SK-N-SH (cell line): Measurements from ENCODE around the gene ASTE1. TPM values are rescaled to one million over a fixed set of nuclear protein-coding genes. Genes with fewer than 3 reads are reported as not detected.

Source experiments
- CTCF ChIA-PET: fragments of 300-600, 350-600 bp; formaldehyde crosslinking; extraction: SDS; loops from one replicate; lab custom pipeline; 2021; lab: Yijun Ruan, JAX
- POLR2A ChIA-PET: fragments of 350-600 bp; sonication (Branson Sonifier 250); formaldehyde crosslinking; extraction: SDS; loops from one replicate; lab custom pipeline; 2020; ENCODE audit warnings: antibody characterized with exemption, inconsistent platforms; lab: Yijun Ruan, JAX
- DNase-seq: peaks from one replicate; pipeline ENCODE4 v3.0.0; 2012
- H2AFZ ChIP-seq: fragments of 200-600 bp; sonication (generic); 2 replicates; pipeline ENCODE4 v1.8.1; 2016; ENCODE audit warnings: antibody characterized with exemption, mild to moderate bottlenecking, low read depth
- H3F3A ChIP-seq: fragments of 200-600 bp; sonication (generic); replicated peaks from 2 replicates; pipeline ENCODE3; 2016; ENCODE audit warnings: antibody characterized with exemption, mild to moderate bottlenecking; ENCODE audit not compliant: insufficient read depth
- H3K27ac ChIP-seq, 2 experiments: fragments of 200-500 bp in 1 of 2; fragments of 200-600 bp in 1 of 2; sonication (Bioruptor generic) in 1 of 2; sonication (generic), shearing (Covaris generic) in 1 of 2; 2 replicates each; pipeline versions ENCODE4 v1.5.1 to v1.6.1; 2014 to 2016; ENCODE audit warnings: low read depth in 2 of 2, inconsistent platforms in 1 of 2, low read length in 1 of 2, mild to moderate bottlenecking in 1 of 2, mixed read lengths in 1 of 2
- H3K27me3 ChIP-seq: fragments of 200-600 bp; sonication (generic), shearing (Covaris generic); 2 replicates; pipeline ENCODE4 v1.6.1; 2016; ENCODE audit warnings: mixed run types; ENCODE audit not compliant: insufficient read depth
- H3K36me3 ChIP-seq, 2 experiments: fragments of 200-500 bp in 1 of 2; fragments of 200-600 bp in 1 of 2; sonication (Bioruptor generic) in 1 of 2; sonication (generic) in 1 of 2; replicated peaks in 1 of 2; 2 replicates each; pipeline versions ENCODE3 to v1.5.1; 2014 to 2016; ENCODE audit warnings: low read length in 1 of 2, mild to moderate bottlenecking in 1 of 2; ENCODE audit not compliant: insufficient read depth in 2 of 2, control insufficient read depth in 1 of 2
- H3K4me1 ChIP-seq, 2 experiments: fragments of 200-500 bp in 1 of 2; fragments of 200-600 bp in 1 of 2; sonication (Bioruptor generic) in 1 of 2; sonication (generic), shearing (Covaris generic) in 1 of 2; 2 replicates each; pipeline versions ENCODE4 v1.5.1 to v1.6.1; 2014 to 2016; ENCODE audit warnings: low read depth in 1 of 2, low read length in 1 of 2, mixed run types in 1 of 2; ENCODE audit not compliant: insufficient read depth in 2 of 2, control insufficient read depth in 1 of 2
- H3K4me2 ChIP-seq: fragments of 200-600 bp; sonication (generic), shearing (Covaris generic); 2 replicates; pipeline ENCODE4 v1.6.1; 2017; ENCODE audit warnings: mixed run types
- H3K4me3 ChIP-seq, 2 experiments: fragments of 200-500 bp in 1 of 2; fragments of 200-600 bp in 1 of 2; sonication (Bioruptor generic) in 1 of 2; sonication (generic), shearing (Covaris generic) in 1 of 2; 2 replicates each; pipeline versions ENCODE4 v1.5.1 to v1.8.1; 2014 to 2016; ENCODE audit warnings: low read depth in 2 of 2, inconsistent platforms in 1 of 2, low read length in 1 of 2, mild to moderate bottlenecking in 1 of 2, mixed read lengths in 1 of 2, moderate library complexity in 1 of 2
- H3K79me2 ChIP-seq: fragments of 200-600 bp; sonication (generic); 2 replicates; pipeline ENCODE4 v1.8.1; 2017; ENCODE audit warnings: mild to moderate bottlenecking; ENCODE audit not compliant: insufficient read depth
- H3K9ac ChIP-seq: fragments of 200-600 bp; sonication (generic); 2 replicates; pipeline ENCODE4 v1.6.1; 2017; ENCODE audit warnings: mixed run types
- H3K9me2 ChIP-seq: fragments of 200-600 bp; sonication (generic); 2 replicates; pipeline ENCODE4 v1.6.1; 2017; ENCODE audit warnings: mixed run types
- H3K9me3 ChIP-seq: fragments of 200-600 bp; sonication (generic); 2 replicates; pipeline ENCODE4 v1.6.1; 2017; ENCODE audit warnings: mixed run types, mild to moderate bottlenecking, moderate library complexity
- H4K20me1 ChIP-seq: fragments of 200-600 bp; sonication (generic); 2 replicates; pipeline ENCODE4 v1.6.1; 2017; ENCODE audit warnings: mild to moderate bottlenecking, mixed run types; ENCODE audit not compliant: insufficient read depth
- CHD2 ChIP-seq: fragments of 150-350 bp; IDR thresholded peaks from 2 replicates; pipeline ENCODE4 v1.6.1; 2018; ENCODE audit warnings: low read length; ENCODE audit not compliant: partially characterized antibody
- EP300 ChIP-seq, 2 experiments: IDR thresholded peaks; 2 replicates each; pipeline versions ENCODE4 v1.4.0 to v1.6.1; 2012; ENCODE audit warnings: borderline replicate concordance in 1 of 2, low read depth in 1 of 2, low read length in 1 of 2
- FOXJ3 ChIP-seq: sonication (generic); formaldehyde crosslinking; IDR thresholded peaks from 2 replicates; pipeline ENCODE4 v1.5.1; 2020; ENCODE audit warnings: mild to moderate bottlenecking, missing genetic modification reagents
- GATA2 ChIP-seq: sonication (generic); formaldehyde crosslinking; IDR thresholded peaks from 2 replicates; pipeline ENCODE4 v1.5.0; 2020; ENCODE audit warnings: mild to moderate bottlenecking, missing genetic modification reagents
- JUND ChIP-seq: IDR thresholded peaks from 2 replicates; pipeline ENCODE4 v1.4.0; 2012
- RAD21 ChIP-seq: IDR thresholded peaks from 2 replicates; pipeline ENCODE4 v1.6.1; 2012; ENCODE audit warnings: mild to moderate bottlenecking, low read length
- RFX5 ChIP-seq: IDR thresholded peaks from 2 replicates; pipeline ENCODE4 v1.6.1; 2012; ENCODE audit warnings: mild to moderate bottlenecking, improper control_type of control experiment, low read length
- RXRA ChIP-seq: IDR thresholded peaks from 2 replicates; pipeline ENCODE4 v1.4.0; 2012; ENCODE audit warnings: low read depth, mild to moderate bottlenecking, borderline replicate concordance
- SIN3A ChIP-seq: IDR thresholded peaks from 2 replicates; pipeline ENCODE4 v1.6.1; 2012; ENCODE audit warnings: low read depth, mild to moderate bottlenecking, low read length, moderate library complexity, borderline replicate concordance
- TAF1 ChIP-seq: IDR thresholded peaks from 2 replicates; pipeline ENCODE4 v1.6.1; 2012; ENCODE audit warnings: low read depth, mild to moderate bottlenecking, low read length, moderate library complexity, borderline replicate concordance
- TCF12 ChIP-seq: IDR thresholded peaks from 2 replicates; pipeline ENCODE4 v1.4.0; 2012
- USF2 ChIP-seq: fragments of 150-350 bp; IDR thresholded peaks from 2 replicates; pipeline ENCODE4 v1.6.1; 2017; ENCODE audit warnings: antibody characterized with exemption, low read length, low read depth, borderline replicate concordance
- WGBS: methylation state at CpG from one replicate; pipeline ENCODE4 v1.1.6; 2017; ENCODE audit warnings: low lambda C conversion rate; 5-methylcytosine and 5-hydroxymethylcytosine counted together
- polyA plus RNA-seq, 3 experiments: library from polyadenylated mRNA; depleted of rRNA; stranded (reverse); fragments of >200 nt; gene quantifications; 2 replicates each; pipeline ENCODE4 v1.2.3, GENCODE V29; 2012

Gene ASTE1
- polyA plus RNA-seq, 1 of the 3 experiments (the other 2 are of a cell fraction): 3.5 TPM

DNA sequence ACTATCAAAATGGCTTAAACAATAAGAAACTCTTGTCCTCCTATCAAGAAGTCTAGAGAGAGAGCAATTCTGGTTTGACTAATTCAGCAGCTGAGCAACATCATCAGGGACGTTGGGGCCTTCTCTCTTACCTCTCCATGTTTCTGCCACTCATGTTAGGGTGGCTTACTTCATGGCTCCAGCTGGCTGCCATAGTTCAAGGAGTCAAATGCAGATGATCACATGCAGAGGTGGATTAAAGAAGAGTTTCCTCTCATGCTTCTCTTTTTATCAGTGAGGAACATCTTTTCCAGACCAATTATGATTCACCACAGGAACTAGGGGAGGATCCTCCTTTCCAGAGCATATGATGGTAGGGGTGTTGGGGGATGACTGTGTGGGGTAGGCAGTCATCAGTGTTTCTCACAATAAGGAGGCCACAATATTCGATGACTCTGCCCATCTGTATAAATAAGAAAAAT, 45.5 kb upstream of the ASTE1 start:
- CTCF ChIA-PET: no interaction called here
- no peaks in the 10 kb centered on the region for H3K9me3 ChIP-seq
- POLR2A ChIA-PET: no interaction called here
- no peaks in the 10 kb centered on the region for H3K9me2 ChIP-seq
- no peak overlapping the region; the same call in 1 of the 2 replicates for H3K9ac ChIP-seq
- no peaks in the 10 kb centered on the region for H4K20me1 ChIP-seq
- no peaks in the 10 kb centered on the region for H3K27me3 ChIP-seq
- TF ChIP-seq RXRA (no peak), RAD21 (no peak), EP300 (IDR thresholded peaks at IDR 0.05; ENCODE audit: borderline replicate concordance in 1 of 2, low read depth in 1 of 2, low read length in 1 of 2) (0 out of 4 replicates have a peak, but pooled peaks of 1 of the 2 experiments have one; percentile 8), JUND (0 out of 2 replicates have a peak, but pooled peaks have one; percentile 2), TAF1 (no peak), FOXJ3 (CRISPR knock-in tag) (no peak), USF2 (no peak), TCF12 (peak; percentile 27; the same call in 1 of the 2 replicates), GATA2 (no peak)
- H3K36me3 ChIP-seq: no peaks in the 10 kb centered on the region
- H3K27ac ChIP-seq: peak overlapping the region in 1 of 2 experiments; percentile 82; a peak in 2 of 4 replicates
- H3K4me1 ChIP-seq: peaks cover 7 to 8% of the 10 kb centered on the region in 2 experiments; a peak in 2 of 4 replicates
- H3K79me2 ChIP-seq: no peaks in the 10 kb centered on the region
- H3K4me2 ChIP-seq: no peak overlapping the region
- H3F3A ChIP-seq: peaks cover 5% of the 10 kb centered on the region
- peak overlapping the region; percentile 84 for H2AFZ ChIP-seq
- no peak overlapping the region for H3K4me3 ChIP-seq
- no peak for DNase-seq
- 48% methylated on average over 2 of the region's 2 CpGs for WGBS

- Histone ChIP-seq H3K79me2 (no peaks in the 10 kb centered on the region), H3K36me3 (no peaks in the 10 kb centered on the region), H3K9me2 (no peaks in the 10 kb centered on the region), H3K9ac (no peak overlapping the region), H3K27ac (no peak overlapping the region), H3K27me3 (no peaks in the 10 kb centered on the region), H3K4me2 (no peak overlapping the region), H3F3A (peaks cover 5% of the 10 kb centered on the region), H2AFZ (no peak overlapping the region), H3K9me3 (no peaks in the 10 kb centered on the region), H3K4me1 (peaks cover 3 to 7% of the 10 kb centered on the region in 2 experiments; a peak in 2 of 4 replicates), H4K20me1 (no peaks in the 10 kb centered on the region), H3K4me3 (no peak overlapping the region)
- CTCF ChIA-PET: interaction anchor here (0.8 to 1.9 kb wide), 5 partner anchors 14 to 970 kb away, joined by 3 to 4 read pairs (median 3); partner anchors contain the start of gene CPNE4
- DNase-seq: no peak
- TF ChIP-seq SIN3A (no peak), JUND (no peak), RFX5 (no peak), RXRA (no peak), CHD2 (no peak), TCF12 (no peak), USF2 (no peak)
- POLR2A ChIA-PET: no interaction called here
These were observed 41.4 kb upstream of the ASTE1 start for GRCh38 chr3:131067983-131068382.
